Suprapubic skin (tissue), 3 donors: ENCODE data around the gene CHRDL2.

Experiments
- CTCF ChIP-seq, 2 donors: fragments of 200-600 bp in 1 of 2; fragments of 450-650 bp in 1 of 2; sonication (generic) in 1 of 2; IDR thresholded peaks; one replicate each; pipeline ENCODE4 v1.5.1; 2016 to 2019; ENCODE audit warnings: antibody characterized with exemption in 2 of 2, mild to moderate bottlenecking in 1 of 2, moderate library complexity in 1 of 2
- POLR2A ChIP-seq, 2 donors: fragments of 450-650 bp; IDR thresholded peaks; one replicate each; pipeline ENCODE4 v1.6.1; 2017; ENCODE audit warnings: antibody characterized with exemption in 2 of 2, mild to moderate bottlenecking in 2 of 2, moderate library complexity in 2 of 2

GRCh38 chr11:74769055-74769707 lies 38.0 kb upstream of the CHRDL2 start:
- TF ChIP-seq CTCF (IDR thresholded peaks at IDR 0.05) (no peak), POLR2A (IDR thresholded peaks at IDR 0.05) (no peak)
